HG03558 (cell line): ENCODE results near the gene SLC13A4.
"Not testable (repeated sequence)": the region's sequence is repeated elsewhere in the genome, so short reads cannot be mapped to it uniquely, and the experiment has no call there.

Experiments used
- ATAC-seq: cut with Tn5 transposase; IDR thresholded peaks from one replicate; pipeline ENCODE4 v1.9.1; 2021; ENCODE audit warnings: moderate number of reproducible peaks; ENCODE audit not compliant: unreplicated experiment; ENCODE audit errors: extremely low read depth

Gene SLC13A4

GRCh38 chr7:135753616-135754413, 25.8 kb upstream of the SLC13A4 start:
- no peak for ATAC-seq

GRCh38 chr7:135748770-135749169, 20.8 kb upstream of the SLC13A4 start, which contains the start of gene FAM180A:
Gene FAM180A (minus strand): TSS chr7:135748813. CDS start chr7:135748580, 233 bp downstream.
- no peak for ATAC-seq

GRCh38 chr7:135747366-135747765, 19.4 kb upstream of the SLC13A4 start:
- ATAC-seq = no peak

- no peak for ATAC-seq
Observed at GRCh38 chr7:135745703-135746312, 17.8 kb upstream of the SLC13A4 start.

- ATAC-seq = no peak
Observed at GRCh38 chr7:135744938-135745702, 17.1 kb upstream of the SLC13A4 start.

- no peak for ATAC-seq
Observed at GRCh38 chr7:135743907-135744731, 16.1 kb upstream of the SLC13A4 start.

- ATAC-seq = no peak
Observed at GRCh38 chr7:135742371-135742770, 14.4 kb upstream of the SLC13A4 start.

GRCh38 chr7:135741905-135742304, 13.9 kb upstream of the SLC13A4 start:
- ATAC-seq = no peak

GRCh38 chr7:135740889-135741288, 12.9 kb upstream of the SLC13A4 start:
- ATAC-seq = no peak

GRCh38 chr7:135737306-135737647, 9.3 kb upstream of the SLC13A4 start:
- not testable (repeated sequence) for ATAC-seq

GRCh38 chr7:135736586-135737305, 8.8 kb upstream of the SLC13A4 start:
- no peak for ATAC-seq

GRCh38 chr7:135734343-135734689, 6.3 kb upstream of the SLC13A4 start:
- no peak for ATAC-seq

- ATAC-seq = no peak
Observed at GRCh38 chr7:135733603-135734342, 5.8 kb upstream of the SLC13A4 start.

GRCh38 chr7:135731131-135731530, 3.1 kb upstream of the SLC13A4 start:
- no peak for ATAC-seq

GRCh38 chr7:135729230-135729629, 1.2 kb upstream of the SLC13A4 start:
- ATAC-seq = no peak

GRCh38 chr7:135726911-135727673, 894 bp downstream of the SLC13A4 start:
- no peak for ATAC-seq

- ATAC-seq = no peak
Observed at GRCh38 chr7:135726276-135726788, 1.7 kb downstream of the SLC13A4 start.

- ATAC-seq = no peak
Observed at GRCh38 chr7:135723411-135723810, 4.6 kb downstream of the SLC13A4 start.
